PC-9 (cell line): Measurements from ENCODE around the gene SLC8A1.

Source experiments
- CTCF ChIP-seq: fragments of 200-600 bp; sonication (generic); conservative IDR thresholded peaks from 2 replicates; pipeline ENCODE4 v1.6.1; 2017; ENCODE audit warnings: mixed run types, antibody characterized with exemption, mild to moderate bottlenecking, moderate library complexity
- EZH2 ChIP-seq: fragments of 200-600 bp; sonication (generic); IDR thresholded peaks from 2 replicates; pipeline ENCODE4 v1.8.0; 2017; ENCODE audit warnings: antibody characterized with exemption, low read depth

GRCh38 chr2:40103163-40103562 is 348.7 kb downstream of the SLC8A1 start:
- TF ChIP-seq CTCF (no peak), EZH2 (no peak)
